NCI-H1436 (cell line): ENCODE data around the gene APOLD1.
A peak's percentile ranks its signal among the peaks of the same experiment; 100 is the strongest.
"Not testable (repeated sequence)": the region's sequence is repeated elsewhere in the genome, so short reads cannot be mapped to it uniquely, and the experiment has no call there.

Source experiments
- DNase-seq: peaks from one replicate; lab custom pipeline; 2025; lab: John Stamatoyannopoulos, UW

Gene APOLD1

DNA sequence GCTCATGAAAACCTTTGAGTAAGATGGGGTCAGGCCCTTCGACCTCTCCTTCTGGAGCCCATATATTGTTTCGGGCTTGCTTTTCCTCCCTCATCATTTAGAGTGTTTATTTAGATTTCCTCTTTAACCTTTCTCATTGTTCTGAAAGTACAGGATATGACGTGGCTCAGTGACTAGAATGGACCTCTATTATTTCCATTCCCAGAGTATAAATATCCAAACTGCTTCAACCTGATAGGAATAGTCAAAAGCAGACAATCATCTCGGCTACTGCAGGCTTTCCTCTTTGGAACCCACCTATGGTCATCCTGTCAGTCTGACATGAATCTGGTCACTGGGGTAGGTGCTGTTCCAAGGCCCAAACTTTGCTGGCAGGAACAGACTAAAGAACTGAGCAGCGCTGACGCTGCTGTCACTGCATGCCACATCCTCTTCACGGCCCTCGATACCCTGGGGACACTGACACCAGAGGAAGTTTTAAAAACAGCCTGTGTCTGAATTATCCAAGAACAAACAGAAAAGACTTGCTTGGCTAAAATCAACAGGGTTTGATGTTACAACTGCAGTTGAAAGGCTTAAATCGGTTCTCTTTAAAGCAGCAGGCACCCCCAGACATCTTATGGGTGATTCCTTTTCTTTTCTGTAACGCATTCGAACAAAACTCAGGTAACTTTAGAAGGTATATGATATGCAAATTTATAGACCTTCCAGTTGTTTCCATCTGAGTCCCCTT lies 22.7 kb downstream of the APOLD1 start:
- DNase-seq, result no peak

DNA sequence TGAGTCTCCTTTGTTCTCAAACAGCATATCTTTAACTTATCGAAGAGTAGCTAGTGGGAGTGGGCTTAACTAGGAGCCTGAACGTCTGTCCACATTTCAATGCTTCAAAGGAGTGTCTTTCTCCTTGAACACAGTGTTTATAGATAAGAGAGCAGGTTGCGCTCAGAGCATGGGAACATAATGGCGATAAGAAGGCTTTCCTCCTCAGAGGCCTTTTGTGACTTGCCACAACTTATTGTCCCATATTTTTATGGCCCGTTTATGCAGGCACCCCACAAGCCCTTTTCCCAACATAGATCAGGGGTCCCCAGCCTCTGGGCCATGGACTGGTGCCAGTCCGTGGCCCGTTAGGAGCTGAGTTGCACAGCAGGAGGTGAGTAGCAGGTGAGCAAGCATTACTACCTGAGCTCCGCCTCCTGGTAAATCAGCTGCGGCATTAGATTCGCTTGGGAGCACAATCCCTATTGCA lies 25.1 kb downstream of the APOLD1 start:
- DNase-seq, result no peak

DNA sequence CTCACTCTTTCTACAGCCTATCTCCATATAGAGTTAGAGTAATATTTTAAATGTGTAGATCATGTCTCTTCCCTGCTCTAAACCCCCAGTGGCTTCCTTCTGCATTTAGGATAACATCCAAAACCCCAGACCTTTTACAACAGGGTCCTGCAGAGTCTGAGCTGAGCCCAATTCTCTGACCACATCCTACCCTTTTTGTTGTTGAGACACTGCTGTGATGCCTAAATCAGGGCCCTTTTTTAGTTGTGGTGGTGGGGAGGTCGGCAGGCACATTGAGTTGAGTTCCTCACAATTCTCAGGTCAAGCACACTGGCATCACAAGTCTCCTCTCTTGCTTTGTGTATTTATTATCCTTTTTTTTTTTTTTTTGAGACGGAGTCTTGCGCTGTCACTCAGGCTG lies 25.9 kb downstream of the APOLD1 start:
- no peak for DNase-seq

DNA sequence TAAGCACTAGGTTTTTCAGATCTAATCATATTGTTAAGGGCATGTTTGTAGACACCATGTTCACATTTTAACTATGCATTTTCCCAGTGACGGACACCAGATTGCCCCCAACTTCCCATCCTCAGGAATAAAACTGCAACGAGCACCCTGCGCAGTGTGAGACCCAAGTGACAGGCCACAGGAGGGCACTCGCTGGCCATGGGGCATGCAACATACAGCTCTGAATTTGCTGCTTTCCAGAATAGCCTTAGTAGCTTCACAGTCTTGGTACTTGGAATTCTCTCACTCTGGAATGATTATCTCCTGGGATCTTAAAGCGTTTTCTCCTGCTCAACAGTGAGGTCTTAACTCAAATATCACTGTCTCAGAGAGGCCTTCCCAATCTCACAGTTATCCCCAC lies 26.7 kb downstream of the APOLD1 start:
- DNase-seq, result no peak

DNA sequence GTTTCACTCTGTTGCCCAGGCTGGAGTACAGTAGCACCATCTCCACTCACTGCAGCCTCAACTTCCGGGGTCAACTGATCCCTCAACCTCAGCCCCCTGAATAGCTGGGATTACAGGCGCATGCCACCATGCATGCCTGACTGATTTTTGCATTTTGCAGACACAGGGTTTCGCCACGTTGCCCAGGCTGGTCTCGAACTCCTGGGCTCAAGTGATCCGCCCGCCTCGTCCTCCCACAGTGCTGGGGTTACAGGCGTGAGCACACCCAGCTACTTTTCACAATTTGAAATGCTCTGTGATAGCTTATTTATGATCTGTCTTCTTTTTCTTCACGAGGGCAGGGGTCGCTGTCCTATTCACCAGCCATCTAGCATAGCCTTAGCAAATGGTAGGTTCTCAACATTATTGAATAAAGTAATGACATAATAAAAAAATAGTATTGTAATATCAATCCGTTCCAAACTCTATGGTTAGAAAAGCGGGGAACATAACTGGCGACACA lies 27.2 kb downstream of the APOLD1 start:
- no peak for DNase-seq

DNA sequence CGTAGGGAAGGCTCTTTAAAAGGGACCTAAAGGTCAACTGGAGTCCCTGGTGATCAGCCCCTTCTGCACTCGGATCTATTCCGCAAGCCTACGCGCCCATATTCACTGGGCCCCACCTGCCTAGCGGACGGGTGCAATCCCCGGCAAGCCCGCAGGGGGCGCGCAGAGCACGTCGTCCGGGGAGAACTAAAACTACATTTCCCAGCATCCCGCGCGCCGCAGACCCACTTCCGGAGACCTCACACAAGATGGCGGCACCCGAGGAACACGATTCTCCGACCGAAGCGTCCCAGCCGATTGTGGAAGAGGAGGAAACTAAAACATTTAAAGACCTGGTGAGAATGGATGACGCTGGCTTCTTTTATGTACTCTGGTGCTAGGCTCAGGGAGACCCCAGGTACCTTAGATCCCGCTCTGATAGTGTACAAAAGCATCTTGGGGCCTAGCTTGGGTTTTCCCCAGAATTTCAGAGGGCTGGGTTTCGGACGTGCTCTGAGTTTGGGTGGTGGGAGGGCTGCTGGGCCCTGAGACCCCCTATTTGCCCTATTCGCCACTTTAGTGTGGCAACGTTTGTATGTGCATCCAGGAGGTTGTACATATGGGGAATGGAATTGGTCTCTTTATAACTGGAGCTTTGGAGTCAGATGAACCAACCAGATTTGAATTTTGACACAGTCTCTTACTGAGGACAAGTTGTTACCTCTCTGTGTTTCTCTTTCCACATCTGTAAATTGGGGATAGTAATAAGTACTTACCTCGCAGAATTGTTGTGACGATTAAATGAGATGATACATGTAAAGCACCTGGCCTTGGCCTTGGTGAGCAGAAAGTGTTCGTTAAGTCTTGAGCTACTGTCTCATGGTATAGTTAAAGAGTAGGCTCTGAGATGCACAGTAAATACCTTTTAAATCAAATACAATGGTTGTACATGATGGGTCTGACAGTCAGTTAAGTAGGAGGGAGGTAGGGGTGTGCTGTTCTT lies 28.0 kb downstream of the APOLD1 start, which contains the start of gene DDX47:
TSS of gene DDX47 (plus strand) at position 227 of the 982 bp plus-strand sequence. CDS start at position 249, 22 bp downstream.
- peak; percentile 92 for DNase-seq

DNA sequence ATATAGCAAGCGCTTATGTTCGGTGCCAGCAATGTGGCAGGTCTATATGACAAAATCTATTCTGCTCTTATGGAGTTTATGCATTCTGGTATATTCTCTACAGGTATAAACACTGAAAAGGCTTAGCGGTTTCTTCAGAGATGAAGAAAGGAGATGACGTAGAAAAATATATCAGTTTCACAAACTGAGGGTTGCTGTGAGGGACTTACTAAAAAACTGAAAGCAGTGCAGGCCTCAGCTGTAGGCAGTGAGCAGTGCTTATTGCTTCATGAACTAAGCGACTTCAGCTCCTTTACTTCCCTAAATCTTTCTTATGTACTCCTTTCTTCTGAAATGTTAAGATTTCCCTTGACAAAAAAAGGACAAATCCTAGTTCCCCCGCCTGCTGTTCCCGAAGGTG lies 32.2 kb downstream of the APOLD1 start:
- no peak for DNase-seq

DNA sequence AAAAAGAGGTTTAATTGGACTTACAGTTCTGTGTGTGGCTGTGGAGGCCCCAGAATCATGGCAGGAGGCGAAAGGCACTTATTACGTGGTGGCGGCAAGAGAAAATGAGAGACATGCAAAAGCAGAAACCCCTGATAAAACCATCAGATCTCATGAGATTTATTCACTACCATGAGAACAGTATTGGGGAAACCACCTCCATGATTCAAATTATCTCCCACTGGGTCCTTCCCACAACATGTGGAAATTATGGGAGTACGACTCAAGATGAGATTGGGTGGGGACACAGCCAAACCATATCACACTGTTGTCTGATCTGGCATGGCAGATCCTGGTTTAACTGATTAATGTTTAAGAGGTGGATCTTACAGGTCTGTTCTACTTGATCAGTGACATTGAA lies 33.2 kb downstream of the APOLD1 start:
- DNase-seq, result no peak

DNA sequence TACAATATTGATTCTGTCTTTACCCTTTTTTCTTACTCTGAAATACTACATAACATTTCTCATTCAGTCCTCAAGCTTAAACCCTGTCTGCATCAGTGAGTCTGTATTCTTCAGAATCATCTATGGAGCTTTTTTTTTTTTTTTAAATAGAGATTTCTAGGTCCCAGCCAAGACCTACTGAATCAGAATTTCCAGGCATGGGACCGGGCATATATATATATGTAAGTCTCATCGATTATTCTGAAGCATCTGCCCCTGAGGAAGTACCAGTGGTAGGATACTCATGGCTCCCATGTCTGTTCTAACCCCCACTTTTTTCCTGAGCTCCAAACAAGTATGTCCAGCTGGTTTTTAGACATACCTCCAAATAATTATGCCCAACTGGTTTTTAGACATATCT lies 33.8 kb downstream of the APOLD1 start:
- no peak for DNase-seq

DNA sequence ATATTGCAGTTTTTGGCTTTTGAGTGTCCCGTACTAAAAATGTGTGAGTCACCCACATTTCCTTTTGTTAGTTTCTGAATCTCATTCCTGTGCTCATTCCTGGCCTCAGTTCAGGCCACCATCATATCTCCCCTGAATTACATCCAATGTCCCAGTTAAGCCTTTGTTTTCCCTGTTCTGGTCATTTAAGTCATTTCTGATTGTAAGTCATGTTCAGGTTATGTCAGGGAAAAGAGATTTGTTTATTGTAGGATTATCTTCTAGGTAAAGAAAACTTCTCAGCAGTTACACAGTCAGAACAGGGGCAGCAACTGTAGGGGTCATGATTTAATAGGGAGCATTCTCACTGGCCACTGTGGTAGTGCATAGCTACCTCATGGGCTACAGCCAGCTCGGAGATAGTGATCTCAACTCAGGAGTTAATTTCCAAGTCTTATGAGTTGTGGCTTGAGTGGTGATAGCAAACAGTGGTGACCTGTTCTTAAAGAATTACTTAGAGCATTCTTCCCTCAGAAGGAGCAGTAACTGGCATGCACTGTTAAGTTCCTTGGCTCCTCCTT lies 34.4 kb downstream of the APOLD1 start:
- no peak for DNase-seq

DNA sequence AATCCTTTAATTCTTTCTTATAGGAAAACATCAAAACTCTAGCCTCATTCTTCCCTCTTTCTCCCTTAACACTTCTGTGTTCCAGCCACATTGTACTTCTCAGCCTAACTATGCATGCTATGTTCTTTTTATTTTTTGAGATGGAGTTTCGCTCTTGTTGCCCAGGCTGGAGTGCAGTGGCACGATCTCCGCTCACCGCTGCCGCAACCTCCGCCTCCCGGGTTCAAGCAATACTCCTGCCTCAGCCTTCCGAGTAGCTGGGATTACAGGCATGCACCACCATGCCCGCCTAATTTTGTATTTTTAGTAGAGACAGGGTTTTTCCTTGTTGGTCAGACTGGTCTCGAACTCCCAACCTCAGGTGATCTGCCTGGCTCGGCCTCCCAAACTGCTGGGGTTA lies 34.9 kb downstream of the APOLD1 start:
- not testable (repeated sequence) for DNase-seq

DNA sequence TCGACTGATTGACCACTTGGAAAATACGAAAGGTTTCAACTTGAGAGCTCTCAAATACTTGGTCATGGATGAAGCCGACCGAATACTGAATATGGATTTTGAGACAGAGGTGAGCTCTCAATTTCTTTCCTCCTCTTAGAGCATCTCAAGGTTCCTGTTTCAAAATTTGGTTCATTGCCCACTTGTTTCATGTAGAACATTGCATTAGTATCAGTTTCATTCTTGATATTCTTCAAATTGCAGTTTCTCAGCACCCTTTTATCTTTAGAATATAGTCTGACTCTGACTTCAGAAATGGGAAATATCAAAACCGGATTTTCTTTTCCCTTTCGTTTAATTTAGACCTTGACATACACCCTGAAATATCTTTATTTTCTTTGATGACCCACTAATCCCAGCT lies 36.5 kb downstream of the APOLD1 start:
- DNase-seq, result no peak

DNA sequence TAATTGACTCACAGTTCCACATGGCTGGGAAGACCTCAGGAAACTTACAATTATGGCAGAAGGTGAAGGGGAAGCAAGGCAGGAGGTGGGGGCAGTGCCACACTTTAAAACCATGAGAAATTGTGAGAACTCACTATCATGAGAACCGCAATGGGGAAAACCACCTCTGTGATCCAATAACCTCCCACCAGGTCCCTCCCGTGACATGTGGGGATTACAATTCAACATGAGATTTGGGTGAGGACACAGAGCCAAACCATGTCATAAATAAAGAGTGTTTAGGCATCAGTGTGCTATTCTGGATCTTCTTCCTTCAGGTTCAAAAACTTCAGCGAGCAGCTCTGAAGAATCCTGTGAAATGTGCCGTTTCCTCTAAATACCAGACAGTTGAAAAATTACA lies 37.4 kb downstream of the APOLD1 start:
- DNase-seq, result no peak

DNA sequence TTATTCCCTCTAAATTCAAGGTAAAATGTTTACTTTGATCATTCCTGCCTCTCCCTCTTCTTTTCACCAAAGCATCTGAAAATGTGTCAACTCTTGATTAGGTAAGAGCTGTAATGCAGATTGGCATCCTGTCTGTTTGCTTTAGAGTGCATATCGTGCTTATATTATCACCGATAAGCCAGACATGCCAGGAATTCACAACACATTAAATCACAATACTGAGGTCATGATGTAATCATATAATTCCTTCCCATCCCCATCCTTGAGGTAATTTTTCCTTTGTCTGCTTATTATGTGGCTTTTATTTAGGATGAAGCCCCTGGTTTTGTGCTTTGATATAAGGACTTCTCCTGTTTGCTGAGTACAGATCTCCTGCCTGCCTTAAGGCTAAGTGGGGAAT lies 37.8 kb downstream of the APOLD1 start:
- DNase-seq, result no peak

DNA sequence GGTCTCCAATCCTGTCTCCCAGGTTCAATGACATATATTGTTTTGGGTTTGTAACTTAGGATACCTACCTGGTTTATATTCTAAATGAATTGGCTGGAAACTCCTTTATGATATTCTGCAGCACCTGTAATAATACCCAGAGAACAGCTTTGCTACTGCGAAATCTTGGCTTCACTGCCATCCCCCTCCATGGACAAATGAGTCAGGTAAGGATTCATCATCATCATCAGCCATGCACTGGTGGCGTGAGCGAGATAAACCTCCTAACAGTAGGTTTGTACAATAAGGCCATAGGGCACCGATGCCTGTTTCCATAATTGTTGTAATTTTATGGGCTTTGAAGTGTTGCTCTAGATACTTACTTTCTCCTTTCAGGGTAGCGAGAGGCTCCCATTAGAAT lies 38.4 kb downstream of the APOLD1 start:
- DNase-seq, result no peak

DNA sequence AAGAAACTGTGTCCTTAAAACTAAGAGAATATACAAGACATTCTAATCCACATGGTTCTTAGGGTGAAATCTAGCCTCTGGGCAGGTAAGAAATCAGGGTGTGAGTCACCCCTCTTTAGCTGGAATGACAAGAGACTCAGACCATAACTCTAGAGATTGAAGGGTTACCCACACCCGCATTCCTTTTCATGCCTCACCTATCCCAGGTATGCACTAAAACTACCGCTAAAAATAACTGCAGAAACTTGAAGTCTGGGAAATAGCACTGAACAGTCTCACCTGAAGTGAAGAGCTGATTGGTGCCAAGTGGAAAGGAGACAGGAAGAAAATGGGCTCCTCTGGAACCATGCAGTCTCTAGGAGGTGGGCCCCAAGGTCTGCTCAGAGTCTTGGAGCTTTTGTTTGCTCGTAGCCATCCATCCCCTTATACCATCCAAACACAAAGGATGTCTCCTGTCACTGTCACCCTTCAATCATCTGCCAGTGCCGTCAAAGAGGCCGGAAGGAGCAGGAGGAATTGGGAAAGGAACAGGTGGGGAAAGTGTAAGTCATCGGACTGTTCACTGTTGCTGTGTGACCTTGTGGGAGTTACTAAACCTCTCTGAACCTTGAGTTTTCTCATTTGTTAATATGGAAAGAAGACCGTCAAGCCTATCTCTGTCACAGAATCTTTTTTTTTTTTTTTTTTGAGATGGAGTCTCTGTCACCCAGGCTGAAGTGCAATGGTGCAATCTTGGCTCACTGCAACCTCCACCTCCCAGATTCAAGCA lies 50.1 kb downstream of the APOLD1 start:
- no peak for DNase-seq

DNA sequence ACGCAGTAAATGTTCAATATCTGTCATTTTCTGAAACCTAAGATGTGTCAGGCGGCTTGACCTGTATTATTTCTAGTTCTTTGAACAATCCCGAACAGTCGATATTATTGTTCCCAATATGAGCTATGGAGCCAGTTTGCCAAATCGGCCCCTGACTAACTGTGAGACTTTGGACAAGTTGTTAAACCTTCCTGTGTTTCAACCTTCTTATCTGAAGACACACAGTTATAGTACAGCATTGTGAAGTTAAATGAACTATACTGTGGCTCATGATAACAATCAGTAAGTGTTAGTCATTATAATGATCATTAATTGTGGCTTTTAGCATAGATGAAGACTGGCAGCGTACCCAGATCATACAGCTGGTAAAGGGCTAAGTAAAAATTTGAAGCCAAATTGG lies 51.1 kb downstream of the APOLD1 start:
- DNase-seq, result no peak

DNA sequence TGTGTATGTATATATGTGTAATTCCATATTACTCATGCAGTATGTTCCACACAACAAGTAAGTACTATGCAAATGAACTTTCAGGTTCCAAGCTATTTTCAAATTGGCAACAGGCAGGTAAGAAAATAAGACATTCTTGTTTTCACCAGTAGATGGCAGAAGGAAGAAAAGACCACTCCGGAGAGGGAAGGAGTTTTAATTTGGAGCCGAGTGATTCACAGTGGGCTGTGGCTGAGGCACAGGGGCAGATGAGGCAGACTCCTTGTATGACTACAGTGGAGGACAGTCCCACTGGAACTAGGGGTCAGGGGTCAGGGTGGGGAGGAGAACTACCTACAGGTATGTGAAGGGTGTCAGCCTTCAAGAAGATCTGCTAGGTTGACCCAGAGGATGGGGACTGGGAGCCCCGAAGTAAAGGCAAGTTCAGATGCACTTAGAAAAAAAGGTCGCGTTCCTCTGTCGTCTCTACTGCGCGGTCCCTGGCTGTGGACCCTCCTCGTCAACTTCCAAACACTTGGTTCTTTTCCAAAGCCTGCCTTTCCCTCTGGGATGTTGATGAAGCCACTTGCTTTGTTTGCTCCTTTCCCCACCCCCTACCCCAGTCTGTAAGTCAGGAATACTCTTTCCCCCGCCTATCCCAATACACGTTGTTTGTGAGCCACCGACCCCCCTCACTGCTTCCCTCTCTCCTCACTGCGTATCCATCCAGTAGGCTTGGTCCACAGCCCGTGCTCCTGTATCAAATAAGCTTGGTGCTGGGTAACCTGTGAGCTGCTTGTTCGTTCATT lies 51.8 kb downstream of the APOLD1 start:
- peak; percentile 25 for DNase-seq

DNA sequence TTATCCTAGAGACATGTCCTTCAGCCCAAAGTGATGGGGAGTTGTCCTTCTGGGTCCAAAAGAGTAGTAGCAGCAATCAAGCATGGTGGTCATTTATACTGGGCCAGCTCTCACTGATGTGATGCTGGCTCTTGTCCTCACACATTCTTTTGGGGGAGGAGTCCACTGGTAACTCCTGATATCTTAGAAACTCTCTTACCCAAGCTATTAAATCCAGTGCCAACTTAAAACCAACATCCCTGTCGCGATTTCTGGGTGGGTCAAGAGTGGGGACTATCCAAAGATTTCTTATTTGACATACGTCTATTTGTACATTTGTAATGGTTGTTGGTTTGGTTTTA lies 52.3 kb downstream of the APOLD1 start:
- DNase-seq, result no peak

DNA sequence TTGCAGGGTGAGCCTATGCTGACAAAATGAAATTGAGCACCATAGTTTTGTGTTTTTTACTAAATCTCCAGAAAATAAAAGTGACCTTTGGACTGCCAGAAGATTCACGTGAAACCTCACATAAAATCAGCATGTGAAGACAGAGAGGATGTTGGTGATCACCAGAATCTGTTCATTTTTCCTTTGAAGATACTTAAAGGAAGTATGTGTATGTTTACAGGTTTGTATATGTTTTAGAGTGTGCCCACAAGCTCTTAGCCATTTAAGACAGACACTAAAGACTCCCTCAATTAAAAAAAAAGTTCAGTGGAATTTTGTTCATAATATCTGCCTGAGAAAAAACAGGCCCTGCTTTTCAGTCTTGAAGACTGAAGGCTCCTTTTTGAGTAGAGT lies 53.5 kb downstream of the APOLD1 start:
- no peak for DNase-seq

DNA sequence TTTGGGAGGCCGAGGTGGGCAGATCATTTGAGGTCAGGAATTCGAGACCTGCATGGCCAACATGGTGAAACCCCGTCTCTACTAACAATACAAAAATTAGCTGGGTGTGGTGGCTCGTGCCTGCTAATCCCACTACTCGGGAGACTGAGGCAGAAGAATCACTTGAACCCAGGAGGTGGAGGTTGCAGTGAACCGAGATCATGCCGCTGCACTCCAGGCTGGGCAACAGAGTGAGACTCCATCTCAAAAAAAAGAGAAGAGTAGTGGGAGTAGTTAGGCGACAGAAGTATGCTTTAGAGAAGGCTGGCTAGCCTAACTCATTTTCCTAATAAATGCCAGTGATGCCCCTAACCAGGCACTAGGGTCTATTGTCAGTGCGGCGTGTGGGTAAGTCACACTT lies 54.0 kb downstream of the APOLD1 start:
- not testable (repeated sequence) for DNase-seq
